ENCODE data around the gene PDE6A. TPM values are rescaled to one million over a fixed set of nuclear protein-coding genes. Genes with fewer than 3 reads are reported as not detected.

Gene PDE6A
- total and polyA plus RNA-seq, 2 of the 13 experiments (the other 11 are each of a cell fraction or from before 2014, with no cell fraction given): 0.01 TPM; not detected in 1

DNA sequence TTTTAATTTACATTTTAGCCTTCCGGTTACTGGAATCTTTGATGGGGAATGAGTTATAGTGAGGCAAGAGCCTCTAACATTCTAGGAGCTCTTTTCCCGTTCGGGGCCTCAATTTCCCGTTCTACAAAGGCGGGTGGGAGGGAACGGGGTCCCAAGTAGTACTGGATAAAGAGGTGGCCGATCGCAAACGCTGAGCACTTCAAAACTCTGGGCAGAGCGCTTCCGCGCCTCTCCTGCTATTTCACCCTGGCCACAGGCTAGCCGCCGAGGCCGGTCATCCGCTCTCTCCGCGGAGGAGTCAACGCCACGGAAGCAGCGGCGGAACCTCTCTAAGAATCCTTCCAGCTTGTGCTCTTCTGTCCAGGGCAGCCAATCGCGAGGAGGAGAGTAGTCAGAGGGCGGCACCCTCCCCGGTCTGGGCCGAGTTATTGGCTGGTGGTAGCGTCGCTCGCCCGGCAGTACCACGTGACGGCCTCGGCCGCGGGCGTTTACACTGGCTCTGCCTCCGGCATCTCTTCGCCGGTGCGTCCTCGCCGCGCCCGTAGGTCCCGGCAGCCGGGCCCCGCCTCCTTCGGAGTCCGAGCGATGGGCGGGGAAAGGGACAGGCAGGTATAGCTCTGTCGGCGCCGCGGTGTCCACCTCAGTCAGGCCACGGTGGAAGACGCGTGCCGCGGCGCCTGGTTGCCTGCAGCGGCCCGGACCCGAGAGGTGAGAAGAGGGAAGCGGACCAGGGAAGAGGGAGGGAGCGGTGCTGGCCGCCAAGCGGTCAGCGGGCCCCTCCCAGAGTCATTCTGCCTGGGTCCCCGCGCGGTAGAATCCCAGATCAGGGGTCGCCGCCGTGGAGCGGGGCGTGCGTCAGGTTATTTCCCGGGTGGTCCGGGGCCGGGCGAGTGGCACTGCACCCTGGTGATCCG is 15.9 kb upstream of the PDE6A start, which contains the start of gene SLC26A2 (continued):
- TF ChIP-seq, protein P1, sequence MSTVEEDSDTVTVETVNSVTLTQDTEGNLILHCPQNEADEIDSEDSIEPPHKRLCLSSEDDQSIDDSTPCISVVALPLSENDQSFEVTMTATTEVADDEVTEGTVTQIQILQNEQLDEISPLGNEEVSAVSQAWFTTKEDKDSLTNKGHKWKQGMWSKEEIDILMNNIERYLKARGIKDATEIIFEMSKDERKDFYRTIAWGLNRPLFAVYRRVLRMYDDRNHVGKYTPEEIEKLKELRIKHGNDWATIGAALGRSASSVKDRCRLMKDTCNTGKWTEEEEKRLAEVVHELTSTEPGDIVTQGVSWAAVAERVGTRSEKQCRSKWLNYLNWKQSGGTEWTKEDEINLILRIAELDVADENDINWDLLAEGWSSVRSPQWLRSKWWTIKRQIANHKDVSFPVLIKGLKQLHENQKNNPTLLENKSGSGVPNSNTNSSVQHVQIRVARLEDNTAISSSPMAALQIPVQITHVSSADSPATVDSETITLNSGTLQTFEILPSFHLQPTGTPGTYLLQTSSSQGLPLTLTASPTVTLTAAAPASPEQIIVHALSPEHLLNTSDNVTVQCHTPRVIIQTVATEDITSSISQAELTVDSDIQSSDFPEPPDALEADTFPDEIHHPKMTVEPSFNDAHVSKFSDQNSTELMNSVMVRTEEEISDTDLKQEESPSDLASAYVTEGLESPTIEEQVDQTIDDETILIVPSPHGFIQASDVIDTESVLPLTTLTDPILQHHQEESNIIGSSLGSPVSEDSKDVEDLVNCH (CRISPR knock-in tag; IDR thresholded peaks at IDR 0.05): no peak
- TF ChIP-seq, protein P2, sequence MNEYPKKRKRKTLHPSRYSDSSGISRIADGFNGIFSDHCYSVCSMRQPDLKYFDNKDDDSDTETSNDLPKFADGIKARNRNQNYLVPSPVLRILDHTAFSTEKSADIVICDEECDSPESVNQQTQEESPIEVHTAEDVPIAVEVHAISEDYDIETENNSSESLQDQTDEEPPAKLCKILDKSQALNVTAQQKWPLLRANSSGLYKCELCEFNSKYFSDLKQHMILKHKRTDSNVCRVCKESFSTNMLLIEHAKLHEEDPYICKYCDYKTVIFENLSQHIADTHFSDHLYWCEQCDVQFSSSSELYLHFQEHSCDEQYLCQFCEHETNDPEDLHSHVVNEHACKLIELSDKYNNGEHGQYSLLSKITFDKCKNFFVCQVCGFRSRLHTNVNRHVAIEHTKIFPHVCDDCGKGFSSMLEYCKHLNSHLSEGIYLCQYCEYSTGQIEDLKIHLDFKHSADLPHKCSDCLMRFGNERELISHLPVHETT (CRISPR knock-in tag; conservative IDR thresholded peaks at IDR 0.05): no peak; the same call in none of the 2 replicates
- TF ChIP-seq NAIF1 (CRISPR knock-in tag; IDR thresholded peaks at IDR 0.05; ENCODE audit: borderline replicate concordance) (peak; percentile 92; the same call in 1 of the 2 replicates), MAFK (conservative IDR thresholded peaks at IDR 0.05 in 1 of 2, IDR thresholded peaks at IDR 0.05 in 1 of 2; ENCODE audit: low read length in 2 of 2) (no peak), ZNF883 (CRISPR knock-in tag; IDR thresholded peaks at IDR 0.05; ENCODE audit: not compliant biosample characterization) (no peak), ASH2L (IDR thresholded peaks at IDR 0.05; ENCODE audit: insufficient read length, low read depth, low read length) (peak; percentile 59), ZFP36L2 (CRISPR knock-in tag; IDR thresholded peaks at IDR 0.05) (no peak), ZNF460 (CRISPR knock-in tag; IDR thresholded peaks at IDR 0.05; ENCODE audit: borderline replicate concordance) (no peak), ZNF775 (CRISPR knock-in tag; IDR thresholded peaks at IDR 0.05; ENCODE audit: borderline replicate concordance) (no peak), RFX5 (IDR thresholded peaks at IDR 0.05; ENCODE audit: low read depth, low read length) (no peak), ZNF879 (CRISPR knock-in tag; IDR thresholded peaks at IDR 0.05) (no peak), ZNF572 (CRISPR knock-in tag; IDR thresholded peaks at IDR 0.05) (peak; percentile 54; the same call in 1 of the 2 replicates), NFKBIZ (CRISPR knock-in tag; IDR thresholded peaks at IDR 0.05) (0 out of 2 replicates have a peak, but pooled peaks have one; percentile 78)
- TF ChIP-seq, protein P3, sequence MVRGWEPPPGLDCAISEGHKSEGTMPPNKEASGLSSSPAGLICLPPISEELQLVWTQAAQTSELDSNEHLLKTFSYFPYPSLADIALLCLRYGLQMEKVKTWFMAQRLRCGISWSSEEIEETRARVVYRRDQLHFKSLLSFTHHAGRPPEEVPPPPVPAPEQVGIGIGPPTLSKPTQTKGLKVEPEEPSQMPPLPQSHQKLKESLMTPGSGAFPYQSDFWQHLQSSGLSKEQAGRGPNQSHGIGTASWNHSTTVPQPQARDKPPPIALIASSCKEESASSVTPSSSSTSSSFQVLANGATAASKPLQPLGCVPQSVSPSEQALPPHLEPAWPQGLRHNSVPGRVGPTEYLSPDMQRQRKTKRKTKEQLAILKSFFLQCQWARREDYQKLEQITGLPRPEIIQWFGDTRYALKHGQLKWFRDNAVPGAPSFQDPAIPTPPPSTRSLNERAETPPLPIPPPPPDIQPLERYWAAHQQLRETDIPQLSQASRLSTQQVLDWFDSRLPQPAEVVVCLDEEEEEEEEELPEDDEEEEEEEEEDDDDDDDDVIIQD (CRISPR knock-in tag; IDR thresholded peaks at IDR 0.05; ENCODE audit: low read depth): peak; percentile 33; the same call in 1 of the 2 replicates
- TF ChIP-seq, protein P4, sequence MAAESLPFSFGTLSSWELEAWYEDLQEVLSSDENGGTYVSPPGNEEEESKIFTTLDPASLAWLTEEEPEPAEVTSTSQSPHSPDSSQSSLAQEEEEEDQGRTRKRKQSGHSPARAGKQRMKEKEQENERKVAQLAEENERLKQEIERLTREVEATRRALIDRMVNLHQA (CRISPR knock-in tag; IDR thresholded peaks at IDR 0.05): no peak
- TF ChIP-seq, protein P5, sequence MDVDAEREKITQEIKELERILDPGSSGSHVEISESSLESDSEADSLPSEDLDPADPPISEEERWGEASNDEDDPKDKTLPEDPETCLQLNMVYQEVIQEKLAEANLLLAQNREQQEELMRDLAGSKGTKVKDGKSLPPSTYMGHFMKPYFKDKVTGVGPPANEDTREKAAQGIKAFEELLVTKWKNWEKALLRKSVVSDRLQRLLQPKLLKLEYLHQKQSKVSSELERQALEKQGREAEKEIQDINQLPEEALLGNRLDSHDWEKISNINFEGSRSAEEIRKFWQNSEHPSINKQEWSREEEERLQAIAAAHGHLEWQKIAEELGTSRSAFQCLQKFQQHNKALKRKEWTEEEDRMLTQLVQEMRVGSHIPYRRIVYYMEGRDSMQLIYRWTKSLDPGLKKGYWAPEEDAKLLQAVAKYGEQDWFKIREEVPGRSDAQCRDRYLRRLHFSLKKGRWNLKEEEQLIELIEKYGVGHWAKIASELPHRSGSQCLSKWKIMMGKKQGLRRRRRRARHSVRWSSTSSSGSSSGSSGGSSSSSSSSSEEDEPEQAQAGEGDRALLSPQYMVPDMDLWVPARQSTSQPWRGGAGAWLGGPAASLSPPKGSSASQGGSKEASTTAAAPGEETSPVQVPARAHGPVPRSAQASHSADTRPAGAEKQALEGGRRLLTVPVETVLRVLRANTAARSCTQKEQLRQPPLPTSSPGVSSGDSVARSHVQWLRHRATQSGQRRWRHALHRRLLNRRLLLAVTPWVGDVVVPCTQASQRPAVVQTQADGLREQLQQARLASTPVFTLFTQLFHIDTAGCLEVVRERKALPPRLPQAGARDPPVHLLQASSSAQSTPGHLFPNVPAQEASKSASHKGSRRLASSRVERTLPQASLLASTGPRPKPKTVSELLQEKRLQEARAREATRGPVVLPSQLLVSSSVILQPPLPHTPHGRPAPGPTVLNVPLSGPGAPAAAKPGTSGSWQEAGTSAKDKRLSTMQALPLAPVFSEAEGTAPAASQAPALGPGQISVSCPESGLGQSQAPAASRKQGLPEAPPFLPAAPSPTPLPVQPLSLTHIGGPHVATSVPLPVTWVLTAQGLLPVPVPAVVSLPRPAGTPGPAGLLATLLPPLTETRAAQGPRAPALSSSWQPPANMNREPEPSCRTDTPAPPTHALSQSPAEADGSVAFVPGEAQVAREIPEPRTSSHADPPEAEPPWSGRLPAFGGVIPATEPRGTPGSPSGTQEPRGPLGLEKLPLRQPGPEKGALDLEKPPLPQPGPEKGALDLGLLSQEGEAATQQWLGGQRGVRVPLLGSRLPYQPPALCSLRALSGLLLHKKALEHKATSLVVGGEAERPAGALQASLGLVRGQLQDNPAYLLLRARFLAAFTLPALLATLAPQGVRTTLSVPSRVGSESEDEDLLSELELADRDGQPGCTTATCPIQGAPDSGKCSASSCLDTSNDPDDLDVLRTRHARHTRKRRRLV (CRISPR knock-in tag; IDR thresholded peaks at IDR 0.05): peak; percentile 81
